ENCODE results near the gene TMIGD3. TPM values are rescaled to one million over a fixed set of nuclear protein-coding genes. Genes with fewer than 3 reads are reported as not detected.

The TMIGD3 gene
- total and polyA plus RNA-seq, 2 donors from 2014 or later, result 0.43 to 3.0 TPM

- no peak for FAIRE-seq
- no peak overlapping the region for H3K9ac ChIP-seq (ENCODE audit: low read length in 3 of 3)
- H3K9me3 ChIP-seq (ENCODE audit: control insufficient read depth in 2 of 3, insufficient read depth in 1 of 3, low read length in 3 of 3), result no peaks in the 10 kb centered on the region
- intact Hi-C loops (cut with DNase I), result no loop called here
- no peak overlapping the region for H3K27ac ChIP-seq (ENCODE audit: low read depth in 2 of 2, low read length in 2 of 2)
- no peak overlapping the region for H3K4me3 ChIP-seq (ENCODE audit: low read length in 3 of 3)
- H3K27me3 ChIP-seq (ENCODE audit: control insufficient read depth, insufficient read depth, low read length), result no peaks in the 10 kb centered on the region
- H3K4me1 ChIP-seq (ENCODE audit: control insufficient read depth in 2 of 3, insufficient read depth in 2 of 3, low read depth in 1 of 3, low read length in 3 of 3), result peaks cover 0 to 15% (median 4%) of the 10 kb centered on the region in 3 donors
- TF ChIP-seq CTCF (IDR thresholded peaks at IDR 0.05; ENCODE audit: borderline replicate concordance, extremely low read depth, insufficient read depth), result no peak
- no peak for DNase-seq
- H3K36me3 ChIP-seq (ENCODE audit: control insufficient read depth in 2 of 3, insufficient read depth in 3 of 3, low read length in 3 of 3), result no peaks in the 10 kb centered on the region
Measured at GRCh38 chr1:111504097-111504496, 664 bp upstream of the TMIGD3 start.

- no peaks in the 10 kb centered on the region for H3K27me3 ChIP-seq (ENCODE audit: control insufficient read depth, insufficient read depth, low read length)
- no peak overlapping the region for H3K4me3 ChIP-seq (ENCODE audit: low read length in 3 of 3)
- peaks cover 0 to 2% (median 0%) of the 10 kb centered on the region in 3 donors for H3K4me1 ChIP-seq (ENCODE audit: control insufficient read depth in 2 of 3, insufficient read depth in 2 of 3, low read depth in 1 of 3, low read length in 3 of 3)
- H3K9me3 ChIP-seq (ENCODE audit: control insufficient read depth in 2 of 3, insufficient read depth in 1 of 3, low read length in 3 of 3), result no peaks in the 10 kb centered on the region
- no peaks in the 10 kb centered on the region for H3K36me3 ChIP-seq (ENCODE audit: control insufficient read depth in 2 of 3, insufficient read depth in 3 of 3, low read length in 3 of 3)
- intact Hi-C loops (cut with DNase I), result no loop called here
- no peak overlapping the region for H3K27ac ChIP-seq (ENCODE audit: low read depth in 2 of 2, low read length in 2 of 2)
- FAIRE-seq (no peak), DNase-seq (no peak)
- no peak for TF ChIP-seq CTCF (IDR thresholded peaks at IDR 0.05; ENCODE audit: borderline replicate concordance, extremely low read depth, insufficient read depth)
- no peak overlapping the region for H3K9ac ChIP-seq (ENCODE audit: low read length in 3 of 3)
Measured at GRCh38 chr1:111501645-111502044, 1.8 kb downstream of the TMIGD3 start.

- intact Hi-C loops (cut with DNase I), result no loop called here
- FAIRE-seq, result no peak
- Histone ChIP-seq H3K27me3 (ENCODE audit: control insufficient read depth, insufficient read depth, low read length) (no peaks in the 10 kb centered on the region), H3K36me3 (ENCODE audit: control insufficient read depth in 2 of 3, insufficient read depth in 3 of 3, low read length in 3 of 3) (no peaks in the 10 kb centered on the region), H3K9ac (ENCODE audit: low read length in 3 of 3) (no peak overlapping the region), H3K9me3 (ENCODE audit: control insufficient read depth in 2 of 3, insufficient read depth in 1 of 3, low read length in 3 of 3) (no peaks in the 10 kb centered on the region), H3K4me1 (ENCODE audit: control insufficient read depth in 2 of 3, insufficient read depth in 2 of 3, low read depth in 1 of 3, low read length in 3 of 3) (peaks cover 0 to 2% (median 0%) of the 10 kb centered on the region in 3 donors), H3K27ac (ENCODE audit: low read depth in 2 of 2, low read length in 2 of 2) (no peak overlapping the region), H3K4me3 (ENCODE audit: low read length in 3 of 3) (no peak overlapping the region)
- TF ChIP-seq CTCF (IDR thresholded peaks at IDR 0.05; ENCODE audit: borderline replicate concordance, extremely low read depth, insufficient read depth), result no peak
- no peak for DNase-seq
Measured at GRCh38 chr1:111499026-111499785, 4.2 kb downstream of the TMIGD3 start.

Data from kidney (tissue), 14 donors.